ENCODE results near the gene SLC2A4RG.
A peak's percentile ranks its signal among the peaks of the same experiment; 100 is the strongest.

SLC2A4RG gene

GRCh38 chr20:63699466-63700198 is 39.9 kb upstream of the SLC2A4RG start:
- DNase-seq, result no peak

DNA sequence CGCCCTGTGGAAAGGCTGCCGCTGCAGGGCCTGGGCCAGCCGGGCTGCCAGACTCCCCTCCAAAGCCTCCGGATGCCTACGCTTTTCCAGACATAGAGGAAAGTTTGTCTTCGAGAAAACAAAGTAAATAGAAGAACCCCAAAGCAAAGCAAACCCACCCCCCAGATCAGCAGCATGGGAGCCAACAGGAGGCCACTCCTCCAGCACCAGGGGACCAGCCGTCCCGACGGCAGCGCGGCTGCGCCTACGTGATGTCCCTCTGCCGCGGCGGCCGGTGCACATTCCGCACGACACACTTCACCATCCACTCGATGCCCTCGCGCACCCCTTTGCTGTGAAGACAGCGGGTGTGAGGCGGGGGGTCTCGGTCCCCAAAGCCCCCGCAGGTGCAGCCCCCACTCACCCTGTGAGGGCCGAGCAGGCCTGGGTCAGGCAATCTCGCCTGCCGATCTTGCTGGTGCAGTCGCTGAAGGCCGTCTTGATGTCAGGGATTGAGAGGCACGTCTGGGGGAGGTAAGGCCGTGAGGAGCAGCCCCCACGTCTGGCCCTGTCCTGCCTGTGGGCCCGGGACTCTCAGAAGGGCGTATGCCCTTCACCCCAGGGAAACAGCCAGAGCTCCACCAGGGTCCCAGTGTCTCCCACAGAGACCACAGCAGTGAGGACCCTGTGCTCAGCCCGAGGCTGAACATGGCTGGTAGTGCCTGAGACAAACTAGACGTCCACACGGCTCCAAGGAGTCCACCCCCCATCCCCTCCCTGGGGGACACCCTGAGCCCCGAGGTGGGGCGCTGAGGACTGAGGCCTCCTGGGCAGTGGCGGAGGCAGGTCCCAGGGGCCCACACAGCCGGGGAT is 39.2 kb upstream of the SLC2A4RG start:
- no peak for DNase-seq

DNA sequence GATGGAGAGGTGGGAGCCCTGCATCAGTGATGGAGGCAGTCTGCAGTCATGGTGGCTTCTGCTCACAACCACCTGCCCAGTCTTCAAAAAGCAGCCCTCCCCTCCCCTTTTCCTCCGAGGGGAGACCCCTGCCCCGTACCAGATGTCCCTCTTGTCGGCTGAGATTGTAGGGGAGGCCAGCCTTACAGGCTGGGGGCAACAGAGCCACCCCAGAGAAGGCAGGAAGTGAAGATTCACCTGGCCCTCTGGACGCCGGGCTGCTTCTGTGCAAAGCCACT is 38.6 kb upstream of the SLC2A4RG start:
- DNase-seq, result no peak

GRCh38 chr20:63701329-63702035 is 38.1 kb upstream of the SLC2A4RG start:
- DNase-seq, result no peak

DNA sequence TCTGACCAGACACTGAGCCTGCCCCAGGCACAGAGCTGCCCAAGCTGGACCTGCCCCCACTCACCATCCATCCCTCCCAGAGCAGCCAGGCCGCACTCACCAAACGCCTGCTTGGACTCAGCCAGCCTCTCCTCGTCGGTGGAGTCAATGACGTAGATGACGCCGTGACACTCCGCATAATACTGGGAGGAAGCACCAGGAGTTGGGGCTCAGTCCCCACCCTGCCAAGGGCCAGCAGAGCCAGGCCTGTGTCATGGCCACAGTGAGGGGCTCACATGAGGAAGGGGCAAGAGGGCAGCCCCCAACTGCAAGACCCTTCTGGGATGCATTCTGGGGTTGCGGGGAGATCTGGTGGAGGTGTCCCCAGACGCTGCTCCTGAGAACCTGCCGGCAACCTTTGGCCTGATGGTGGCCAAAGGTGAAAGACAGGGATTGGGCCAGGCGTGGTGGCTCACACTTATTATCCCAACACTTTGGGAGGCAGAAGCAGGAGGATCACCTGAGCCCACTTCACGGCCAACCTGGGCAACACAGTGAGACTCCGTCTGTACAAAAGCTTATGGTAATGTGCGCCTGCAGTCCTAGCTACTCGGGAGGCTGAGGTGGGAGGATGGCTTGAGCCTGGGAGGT is 37.4 kb upstream of the SLC2A4RG start:
- DNase-seq, result no peak

DNA sequence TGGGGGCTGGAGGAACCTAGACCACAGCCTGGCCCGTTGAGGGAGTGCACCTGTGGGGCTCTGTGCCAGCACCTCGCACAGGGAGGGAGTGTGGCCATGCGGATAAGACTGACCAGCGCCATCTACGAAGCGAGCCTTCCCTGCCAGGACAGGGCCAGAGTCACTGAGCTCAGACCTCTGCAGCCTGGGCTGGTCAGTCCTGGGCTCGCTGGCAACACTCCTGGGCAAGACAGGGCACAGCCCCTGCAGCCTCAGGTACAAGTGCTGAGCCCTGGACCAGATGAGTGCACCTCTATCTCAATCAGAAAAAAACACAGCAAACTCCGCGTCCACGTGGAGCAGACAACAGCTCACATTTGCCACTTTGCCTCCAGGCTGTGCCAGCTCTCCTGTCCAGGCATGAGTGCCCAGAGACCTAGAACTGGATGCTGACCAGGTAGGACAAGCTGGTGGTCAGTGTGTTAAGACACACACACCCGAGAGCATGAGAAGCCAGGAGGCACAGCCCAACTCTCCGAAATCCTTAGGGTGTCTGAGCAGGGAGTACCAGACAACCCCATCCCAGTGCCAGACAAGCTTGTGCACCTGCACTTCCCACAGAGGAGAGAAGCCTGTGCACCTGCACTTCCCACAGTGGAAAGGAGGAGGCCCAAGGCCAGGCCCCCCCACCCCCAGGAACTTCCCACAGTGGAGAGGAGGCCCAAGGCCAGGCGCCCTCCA is 36.7 kb upstream of the SLC2A4RG start:
- DNase-seq, result no peak

DNA sequence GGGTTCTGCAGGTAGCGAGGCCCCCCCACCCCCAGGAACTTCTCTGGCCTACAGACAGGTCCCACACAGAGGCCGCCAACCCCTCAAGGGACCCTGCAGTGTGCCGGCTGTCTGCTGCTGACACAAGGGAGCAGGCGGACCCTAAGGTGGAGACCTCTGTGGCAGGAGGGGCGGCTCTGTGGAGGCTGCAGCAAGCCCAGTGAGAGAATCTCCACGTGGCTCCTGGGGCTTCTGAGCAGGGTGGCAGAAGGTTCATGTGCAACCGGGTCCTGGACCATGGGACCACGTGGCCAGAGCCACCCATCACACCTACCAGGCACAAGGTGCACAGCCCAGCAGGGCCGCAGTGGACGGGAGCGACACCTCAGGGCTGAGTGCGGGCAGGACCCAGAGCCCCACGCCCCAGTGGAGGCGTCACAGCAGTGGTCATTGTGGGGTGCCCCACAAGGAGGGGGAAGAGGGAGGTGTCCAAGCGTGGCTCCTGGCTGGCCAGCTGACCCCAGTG is 36.1 kb upstream of the SLC2A4RG start:
- no peak for DNase-seq

GRCh38 chr20:63703976-63704748 is 35.4 kb upstream of the SLC2A4RG start:
- no peak for DNase-seq

DNA sequence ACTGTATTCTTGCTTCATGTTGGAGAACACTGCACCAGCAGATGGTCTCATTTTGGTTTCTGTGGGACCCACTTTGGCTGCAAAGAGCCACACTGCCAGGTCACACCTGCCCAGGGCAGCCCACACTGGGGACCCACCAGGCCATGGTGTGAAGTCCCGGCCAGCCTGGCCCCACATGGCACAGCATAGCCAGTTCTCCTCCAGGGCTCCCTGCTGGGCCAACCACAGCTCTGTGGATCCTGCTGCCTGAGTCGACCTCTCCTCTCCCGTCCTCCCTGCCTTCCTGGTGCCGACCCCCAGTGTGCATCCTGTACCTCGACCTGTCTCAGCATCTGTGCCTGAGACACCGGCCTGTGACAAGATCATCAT is 34.8 kb upstream of the SLC2A4RG start:
- DNase-seq, result no peak

GRCh38 chr20:63705232-63706026 is 34.1 kb upstream of the SLC2A4RG start:
- no peak for DNase-seq

GRCh38 chr20:63706027-63706695 is 33.4 kb upstream of the SLC2A4RG start:
- DNase-seq, result no peak

DNA sequence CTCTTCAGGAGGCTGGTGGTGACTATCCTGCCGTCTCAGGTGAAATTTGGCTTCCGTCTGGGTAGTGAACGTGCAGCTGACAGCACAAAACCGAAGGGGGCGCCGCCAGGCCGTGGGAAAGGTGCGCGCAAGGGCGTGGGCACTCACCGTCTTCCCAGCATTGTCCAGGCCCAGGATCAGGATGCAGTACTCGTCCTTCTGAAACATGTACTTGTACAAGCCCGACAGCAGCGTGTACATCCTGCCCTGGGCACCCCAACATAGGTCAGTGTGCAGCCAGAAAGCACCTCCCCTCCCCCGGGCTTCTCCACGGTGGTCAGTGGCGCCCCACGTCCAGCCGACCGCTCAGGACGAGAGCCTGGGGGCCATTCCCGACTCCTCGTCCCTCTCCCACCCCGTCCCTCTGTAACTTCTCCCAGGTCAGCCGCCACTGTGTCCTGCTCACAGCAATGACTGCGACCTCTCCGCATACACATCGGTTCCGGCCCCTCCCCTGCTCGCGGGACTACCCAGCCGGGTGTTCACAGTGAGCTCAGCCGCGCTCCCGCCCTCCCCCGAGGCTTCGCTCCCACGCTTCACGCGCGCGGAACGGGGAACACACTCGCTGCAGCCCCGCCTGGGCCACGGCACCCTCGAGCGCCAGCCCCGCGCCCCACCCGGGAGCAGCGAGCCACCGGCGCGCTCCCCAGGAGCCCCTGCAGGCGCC is 32.6 kb upstream of the SLC2A4RG start:
- DNase-seq, result peak in 1 of 14 donors; percentile 43

DNA sequence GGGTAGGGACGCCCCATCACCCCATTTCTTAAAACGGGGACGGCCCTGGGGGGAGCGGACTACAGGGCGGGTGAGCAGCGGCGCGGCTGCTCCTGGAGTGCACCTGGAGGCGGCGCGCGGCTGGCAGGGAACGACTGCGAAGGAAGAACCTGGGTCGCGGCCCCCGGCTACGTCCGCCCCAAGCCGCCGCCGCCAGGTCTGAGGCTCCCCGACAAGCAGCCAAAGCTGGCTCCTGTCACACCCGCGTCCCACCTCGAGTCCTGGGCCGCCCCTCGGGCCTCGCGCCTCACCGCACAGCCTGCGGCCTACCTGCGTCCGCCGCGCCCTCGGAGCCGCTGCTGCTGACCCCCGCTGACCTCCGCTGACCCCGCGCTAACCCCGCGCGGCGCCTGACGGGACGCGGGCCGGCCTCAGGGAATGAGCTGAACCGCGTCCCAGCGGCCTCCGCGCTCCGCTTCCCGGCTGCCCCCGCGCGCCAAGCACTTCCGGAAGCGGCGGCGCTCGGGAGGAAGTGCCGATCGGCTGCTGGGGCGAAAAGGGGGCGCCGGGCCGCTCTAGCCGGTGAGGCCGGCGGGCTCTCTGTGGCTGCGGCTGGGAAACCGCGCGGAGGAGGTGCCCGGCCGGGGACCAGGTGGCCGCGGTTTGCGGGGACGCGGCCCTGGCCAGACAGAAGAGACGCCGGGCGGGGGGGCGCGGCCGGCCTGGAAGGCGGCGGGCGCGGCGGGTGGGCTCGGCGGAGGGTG is 31.8 kb upstream of the SLC2A4RG start, which contains the start of the genes ARFRP1 and ZGPAT:
Gene ARFRP1, minus strand, starts transcription at position 419 of the 743 bp plus-strand sequence. CDS start 885 bp downstream, outside the sequence.
Gene ZGPAT, plus strand, starts transcription at position 482 of the 743 bp plus-strand sequence. CDS start 542 bp downstream, outside the sequence.
- DNase-seq, result peak in 13 of 14 donors; percentile 72 to 95 (median 84)

GRCh38 chr20:63708301-63709148 is 31.1 kb upstream of the SLC2A4RG start:
- DNase-seq, result no peak

DNA sequence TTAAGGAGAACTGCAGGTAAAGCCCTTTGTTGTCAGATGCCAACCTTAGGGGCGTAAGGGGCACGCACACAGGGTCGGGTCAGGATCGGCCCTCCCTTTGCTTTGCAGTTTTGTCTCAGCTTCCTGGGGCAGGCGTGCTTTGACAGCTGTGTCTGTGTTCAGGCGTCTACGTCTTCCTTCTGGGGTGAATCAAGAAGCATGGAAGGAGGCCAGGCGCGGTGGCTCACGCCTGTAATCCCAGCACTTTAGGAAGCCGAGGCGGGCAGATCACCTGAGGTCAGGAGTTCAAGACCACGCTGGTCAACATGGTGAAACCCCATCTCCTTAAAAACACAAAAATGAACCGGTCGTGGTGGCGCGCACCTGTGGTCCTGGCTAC is 30.4 kb upstream of the SLC2A4RG start:
- no peak for DNase-seq

- DNase-seq, result no peak
These were observed 28.4 kb upstream of the SLC2A4RG start for GRCh38 chr20:63711085-63711645.

GRCh38 chr20:63712191-63712590 is 27.4 kb upstream of the SLC2A4RG start:
- DNase-seq, result no peak

Data from C1 segment of cervical spinal cord (tissue), 14 donors.